ENCODE data around the gene SIM1.
"Not testable (repeated sequence)": the region's sequence is repeated elsewhere in the genome, so short reads cannot be mapped to it uniquely, and the experiment has no call there.

The SIM1 gene

DNA sequence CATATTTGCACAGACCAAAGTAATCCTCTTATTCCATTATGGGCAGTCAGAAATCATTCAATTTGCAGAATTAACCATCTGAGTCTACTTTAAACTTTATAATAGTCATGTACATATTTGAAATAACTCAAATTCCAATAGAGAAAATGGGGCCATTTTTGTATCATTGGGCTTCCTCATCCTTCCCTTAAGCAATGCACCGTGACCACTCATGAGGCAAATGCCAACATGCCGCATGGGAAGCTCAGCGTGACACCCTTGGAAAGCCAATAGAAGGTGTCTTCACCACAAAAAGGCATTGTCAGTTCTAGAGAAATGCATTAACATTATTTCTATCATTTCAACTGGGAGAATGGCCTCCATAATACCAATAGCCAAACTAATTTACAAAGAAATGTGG is 38.5 kb downstream of the SIM1 start:
- DNase-seq, result no peak

GRCh38 chr6:100420711-100421110 is 44.0 kb downstream of the SIM1 start:
- DNase-seq, result no peak

DNA sequence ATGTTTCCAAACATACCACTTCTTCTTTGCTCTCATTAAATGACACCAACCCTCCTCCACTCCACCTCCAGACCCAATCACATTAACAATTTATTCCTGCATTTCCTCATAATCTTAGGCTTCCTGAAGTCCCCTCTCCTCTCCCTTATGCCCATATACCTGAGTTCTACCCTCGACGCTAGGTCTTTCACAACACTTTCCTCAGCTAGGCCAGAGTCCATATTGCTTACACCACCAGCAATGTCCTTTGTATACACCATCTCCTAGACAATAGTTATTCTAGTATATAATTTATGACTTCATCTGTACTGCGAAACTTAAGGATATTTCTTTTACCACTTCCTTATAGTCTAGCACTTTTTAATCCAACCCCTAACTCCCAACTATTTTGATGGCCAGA is 47.7 kb downstream of the SIM1 start:
- no peak for DNase-seq

DNA sequence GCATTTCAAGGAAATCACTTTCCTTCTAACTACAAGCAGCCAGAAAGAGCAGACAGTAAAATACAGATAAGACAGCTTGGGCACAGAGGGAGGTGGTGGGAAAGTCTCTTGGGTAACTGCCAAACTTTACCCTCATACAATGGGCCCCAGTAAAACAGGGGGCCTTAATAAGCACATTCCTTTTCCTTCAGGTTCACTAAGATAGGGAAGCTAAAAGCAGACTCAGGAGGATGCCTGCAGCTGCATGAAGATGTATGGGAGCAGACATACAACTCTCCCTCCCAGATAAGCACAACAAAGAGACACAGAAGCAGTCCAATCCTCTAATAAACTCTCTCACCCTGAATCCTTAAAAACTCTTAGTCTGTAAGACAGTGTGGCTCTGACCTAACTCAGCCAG is 49.0 kb downstream of the SIM1 start:
- DNase-seq, result no peak

- no peak for DNase-seq
Measured at GRCh38 chr6:100412872-100413271, 51.8 kb downstream of the SIM1 start.

GRCh38 chr6:100404051-100404450 is 60.7 kb downstream of the SIM1 start:
- no peak for DNase-seq

GRCh38 chr6:100393493-100393892 is 71.2 kb downstream of the SIM1 start:
- DNase-seq, result no peak

DNA sequence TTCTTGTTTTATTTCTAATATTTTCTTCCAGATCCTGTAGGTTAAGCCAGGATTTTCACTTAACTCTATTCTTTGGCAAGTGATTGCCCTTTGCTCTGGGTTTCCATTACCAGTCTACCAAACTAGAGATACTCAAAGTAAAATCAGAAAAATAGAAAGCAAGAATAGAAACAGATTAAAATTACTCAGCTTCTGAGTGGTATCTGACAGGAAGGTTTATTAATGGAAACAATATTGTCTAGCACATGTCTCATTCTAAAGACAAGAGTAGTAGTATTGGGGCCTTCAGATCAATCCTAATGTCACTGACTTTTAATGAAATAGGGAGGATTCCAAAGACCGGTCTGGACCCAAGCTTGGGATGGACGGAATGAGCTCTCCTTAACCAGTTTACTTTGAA is 72.3 kb downstream of the SIM1 start:
- DNase-seq, result no peak

DNA sequence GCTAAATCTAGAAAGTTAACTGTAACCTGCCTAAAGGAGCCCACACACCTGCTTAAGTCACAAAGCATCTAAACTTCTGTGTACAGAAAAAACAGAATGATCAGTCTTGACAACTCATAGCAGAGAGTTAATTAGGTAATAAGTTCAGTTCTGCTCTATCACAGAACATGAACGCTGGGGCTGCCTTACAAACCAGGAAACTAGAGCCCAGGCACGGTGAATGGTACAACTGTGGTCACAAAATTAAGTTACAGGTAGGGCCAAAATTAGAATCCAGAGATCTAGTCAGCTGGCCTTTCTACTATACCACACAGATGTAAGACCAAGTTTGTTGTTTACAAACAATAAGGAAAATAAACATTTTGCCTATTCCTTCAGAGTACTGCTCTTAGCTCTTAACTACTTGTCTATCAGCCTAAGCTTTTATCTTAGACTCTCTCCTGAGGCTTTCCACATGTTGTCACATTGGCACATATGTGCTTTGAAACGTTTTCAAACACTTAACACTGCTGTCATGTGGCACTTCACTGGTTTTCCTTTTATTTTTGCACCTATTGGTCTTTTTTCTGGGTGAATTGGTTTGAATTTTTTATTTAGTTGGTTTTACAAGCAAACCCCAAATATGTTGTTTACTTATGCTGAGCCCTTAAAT is 75.7 kb downstream of the SIM1 start:
- DNase-seq, result no peak

- DNase-seq, result no peak
Measured at GRCh38 chr6:100382767-100383195, 81.9 kb downstream of the SIM1 start.

- DNase-seq, result no peak
Measured at GRCh38 chr6:100382031-100382430, 82.7 kb downstream of the SIM1 start.

DNA sequence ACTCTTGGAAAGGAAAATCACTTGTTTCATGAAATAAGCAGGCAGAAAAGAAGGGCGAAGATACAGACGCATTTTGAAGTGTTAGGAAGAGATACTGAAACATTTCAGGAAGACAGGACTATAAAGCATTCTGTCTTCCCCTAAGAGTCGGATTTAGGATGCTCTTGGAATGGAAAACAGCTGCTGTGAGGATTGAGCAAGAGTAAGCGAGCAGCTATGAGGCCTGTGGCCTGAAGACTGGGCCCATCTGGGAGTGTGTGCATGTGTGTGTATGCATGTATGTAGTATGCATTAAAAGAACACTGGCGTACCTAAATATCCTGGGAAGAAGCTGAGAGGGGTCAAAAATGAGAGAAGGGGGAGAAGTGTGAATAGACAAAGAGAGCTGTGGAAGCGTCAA is 83.6 kb downstream of the SIM1 start:
- DNase-seq, result no peak

- no peak for DNase-seq
Measured at GRCh38 chr6:100379386-100379785, 85.3 kb downstream of the SIM1 start.

DNA sequence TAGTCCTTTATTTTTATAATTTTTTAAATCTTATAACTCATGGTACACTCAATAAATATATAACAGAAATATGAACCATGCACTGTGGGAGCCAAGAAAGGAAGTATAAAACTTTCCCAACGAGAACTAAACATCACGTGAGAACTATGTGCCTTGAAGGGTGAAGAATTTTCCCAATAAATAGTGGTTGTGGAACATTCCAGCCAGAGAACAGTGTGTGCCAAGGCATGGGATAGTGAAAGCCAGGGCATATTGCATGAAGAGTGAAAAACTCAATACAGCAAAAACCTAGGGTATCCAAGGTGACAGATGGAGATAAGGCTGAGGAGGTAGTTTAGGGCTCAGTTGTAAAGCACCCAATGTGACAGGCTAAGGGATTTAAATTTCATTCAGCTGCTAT is 86.1 kb downstream of the SIM1 start:
- DNase-seq, result no peak

DNA sequence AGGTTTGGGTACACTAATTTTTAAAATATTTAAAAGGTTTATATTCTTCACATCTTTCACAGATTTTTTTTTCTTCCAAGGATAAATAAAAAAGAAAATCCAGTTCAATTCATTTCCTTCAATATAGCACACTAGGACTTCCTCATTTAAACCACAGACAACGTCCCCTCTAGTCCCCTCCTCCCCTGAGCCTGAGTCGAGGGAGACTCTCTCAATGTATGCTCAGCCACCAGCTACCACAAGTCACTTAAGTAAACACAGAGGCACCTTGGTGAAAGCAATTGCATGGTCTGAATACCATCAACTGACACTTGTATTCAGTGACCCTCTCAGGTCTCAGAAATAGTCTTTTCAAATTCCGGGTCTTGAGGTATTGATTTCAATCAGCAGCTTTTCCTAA is 88.6 kb downstream of the SIM1 start:
- DNase-seq, result no peak

GRCh38 chr6:100372326-100373091 is 92.2 kb downstream of the SIM1 start:
- no peak for DNase-seq

DNA sequence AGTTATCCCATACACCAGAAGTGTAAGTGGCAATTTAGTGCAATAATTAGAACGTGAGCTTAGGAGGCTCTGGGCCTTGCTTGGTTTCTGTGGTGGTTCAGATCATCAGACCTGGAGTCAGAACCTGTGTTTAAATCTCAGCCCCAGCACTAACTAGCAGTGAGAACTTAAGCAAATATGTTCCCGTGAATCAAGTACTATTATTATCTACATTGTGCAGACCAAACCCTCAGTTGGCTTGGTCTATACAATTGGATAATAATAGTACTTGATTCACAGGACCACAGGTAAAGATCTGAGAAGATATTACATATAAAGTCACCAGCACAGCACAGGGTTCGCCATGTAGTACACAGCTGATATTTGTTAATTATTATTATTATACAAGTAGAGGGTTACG is 93.1 kb downstream of the SIM1 start:
- no peak for DNase-seq

- no peak for DNase-seq
Measured at GRCh38 chr6:100370265-100370664, 94.5 kb downstream of the SIM1 start.

DNA sequence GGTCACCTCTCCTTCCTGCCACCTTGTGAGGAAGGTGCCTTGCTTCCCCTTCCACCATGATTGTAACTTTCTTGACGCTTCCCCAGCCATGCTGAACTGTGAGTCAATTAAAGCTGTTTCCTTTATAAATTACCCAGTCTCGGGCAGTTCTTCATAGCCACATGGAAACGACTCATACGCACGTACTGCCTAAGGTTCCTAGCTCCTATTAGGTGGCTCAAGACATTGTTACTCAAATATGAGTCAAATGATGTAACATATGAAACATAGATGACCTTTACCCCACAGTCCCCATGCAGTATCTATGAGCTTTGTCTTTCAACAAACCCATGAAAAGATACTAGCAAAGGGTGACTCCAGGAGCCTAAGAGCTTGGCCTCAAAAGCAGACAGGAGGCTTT is 98.3 kb downstream of the SIM1 start:
- peak; percentile 68 for DNase-seq

- DNase-seq, result no peak
Measured at GRCh38 chr6:100363651-100364050, 101.1 kb downstream of the SIM1 start.

DNA sequence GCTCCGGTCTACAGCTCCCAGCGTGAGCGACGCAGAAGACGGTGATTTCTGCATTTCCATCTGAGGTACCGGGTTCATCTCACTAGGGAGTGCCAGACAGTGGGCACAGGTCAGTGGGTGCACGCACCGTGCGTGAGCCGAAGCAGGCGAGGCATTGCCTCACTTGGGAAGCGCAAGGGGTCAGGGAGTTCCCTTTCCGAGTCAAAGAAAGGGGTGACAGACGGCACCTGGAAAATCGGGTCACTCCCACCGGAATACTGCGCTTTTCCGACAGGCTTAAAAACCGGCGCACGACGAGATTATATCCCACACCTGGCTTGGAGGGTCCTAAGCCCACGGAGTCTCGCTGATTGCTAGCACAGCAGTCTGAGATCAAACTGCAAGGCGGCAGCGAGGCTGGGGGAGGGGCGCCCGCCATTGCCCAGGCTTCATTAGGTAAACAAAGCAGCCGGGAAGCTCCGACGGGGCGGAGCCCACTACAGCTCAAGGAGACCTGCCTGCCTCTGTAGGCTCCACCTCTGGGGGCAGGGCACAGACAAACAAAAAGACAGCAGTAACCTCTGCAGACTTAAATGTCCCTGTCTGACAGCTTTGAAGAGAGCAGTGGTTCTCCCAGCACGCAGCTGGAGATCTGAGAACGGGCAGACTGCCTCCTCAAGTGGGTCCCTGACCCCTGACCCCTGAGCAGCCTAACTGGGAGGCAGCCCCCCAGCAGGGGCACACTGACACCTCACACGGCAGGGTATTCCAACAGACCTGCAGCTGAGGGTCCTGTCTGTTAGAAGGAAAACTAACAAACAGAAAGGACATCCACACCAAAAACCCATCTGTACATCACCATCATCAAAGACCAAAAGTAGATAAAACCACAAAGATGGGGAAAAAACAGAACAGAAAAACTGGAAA is 109.7 kb downstream of the SIM1 start:
- not testable (repeated sequence) for DNase-seq

DNA sequence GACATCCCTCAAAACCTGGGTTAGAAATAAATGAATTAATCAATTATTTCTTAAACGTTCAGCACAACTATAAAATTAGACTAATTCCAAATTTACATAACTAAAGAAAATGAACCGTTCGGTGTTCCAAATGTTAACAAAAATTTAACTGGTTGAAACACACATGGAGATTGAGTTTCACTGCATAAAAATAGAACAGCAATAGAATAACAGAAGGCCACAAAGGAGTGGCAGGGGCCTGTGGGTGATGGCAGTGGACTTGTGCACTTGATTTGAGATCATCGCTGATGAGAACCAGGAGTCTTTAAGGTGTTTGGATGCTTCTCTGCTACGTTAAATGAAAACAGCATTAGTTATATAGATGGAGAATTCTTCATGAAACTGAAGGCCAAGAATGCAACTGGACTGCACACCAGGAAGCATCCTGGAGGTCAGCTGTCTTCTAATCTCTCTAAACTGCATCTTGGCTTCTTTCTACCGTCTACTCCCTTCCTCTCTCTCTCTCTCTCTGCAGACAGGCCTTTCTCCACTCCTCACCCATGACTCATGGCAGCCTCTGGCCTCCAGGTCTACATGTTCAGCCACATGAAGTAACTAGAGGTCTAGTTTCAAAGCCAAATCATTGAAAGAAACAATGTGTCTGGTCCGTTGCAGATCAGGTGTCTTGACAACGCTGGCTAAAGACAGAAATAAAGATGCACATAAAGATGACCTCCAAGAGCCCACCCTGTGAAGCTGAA is 111.3 kb downstream of the SIM1 start:
- DNase-seq, result peak; percentile 91

GRCh38 chr6:100350139-100350538 is 114.6 kb downstream of the SIM1 start:
- no peak for DNase-seq

Measured in NCI-H226 (cell line).